Activated T-cell treated with anti-CD3 and anti-CD28 coated beads for 4 hours (primary cell): ENCODE measurements around the gene ATP5F1E.

ENCODE experiments used
- DNase-seq: peaks from one replicate; pipeline ENCODE4 v3.0.0-alpha.2; 2020

Gene ATP5F1E

DNA sequence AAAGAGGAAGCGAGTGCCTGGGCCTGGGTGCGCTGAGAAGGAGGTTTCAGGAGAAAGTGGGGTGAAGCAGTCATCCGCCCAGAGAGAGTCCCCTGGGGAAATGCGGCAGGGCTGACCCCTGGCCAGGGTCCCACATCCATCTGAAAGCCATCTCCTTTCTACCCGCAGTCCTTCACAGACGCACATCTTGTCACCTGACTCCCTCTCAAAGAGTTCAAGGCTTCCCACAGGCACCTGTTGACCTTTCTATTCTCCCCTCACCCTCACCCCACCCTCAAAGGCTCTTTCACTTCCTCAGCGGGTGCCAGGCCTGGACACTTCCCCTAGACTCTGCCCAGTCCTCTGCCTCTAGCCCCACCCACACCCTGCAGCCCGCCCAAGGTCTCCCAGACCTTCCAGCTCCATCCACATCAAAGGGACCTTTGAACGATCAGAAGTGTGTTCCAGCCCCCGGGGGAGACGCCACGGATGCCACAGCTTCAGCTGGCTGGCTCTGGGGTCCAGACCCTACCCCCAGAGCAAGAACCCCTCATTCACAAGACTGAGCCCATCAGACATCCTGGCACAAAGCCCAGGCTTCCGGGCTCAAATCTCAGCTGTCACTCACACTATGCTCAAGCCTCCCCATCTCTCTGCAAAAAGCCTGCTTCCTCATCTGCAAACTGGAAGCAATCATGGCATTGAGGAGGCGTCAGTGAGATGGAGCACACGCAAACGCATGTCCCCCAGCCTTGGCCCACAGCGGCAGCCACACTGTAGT, 27.2 kb downstream of the ATP5F1E start:
- DNase-seq = no peak

DNA sequence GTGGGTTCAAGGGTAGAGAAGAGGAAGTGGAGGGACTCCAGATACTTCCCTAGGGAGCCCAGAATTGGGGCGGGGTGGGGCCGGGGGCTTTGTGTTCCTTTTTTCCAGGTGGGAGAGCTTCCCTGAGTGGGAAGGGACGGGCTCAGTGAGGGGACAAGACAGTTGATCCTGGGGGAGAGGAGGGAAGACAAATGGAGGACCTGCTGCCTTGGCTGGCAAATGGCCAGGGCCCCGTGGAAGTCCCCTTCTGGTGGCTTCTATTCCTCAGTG, 27.7 kb downstream of the ATP5F1E start:
- DNase-seq = peak; percentile 20

DNA sequence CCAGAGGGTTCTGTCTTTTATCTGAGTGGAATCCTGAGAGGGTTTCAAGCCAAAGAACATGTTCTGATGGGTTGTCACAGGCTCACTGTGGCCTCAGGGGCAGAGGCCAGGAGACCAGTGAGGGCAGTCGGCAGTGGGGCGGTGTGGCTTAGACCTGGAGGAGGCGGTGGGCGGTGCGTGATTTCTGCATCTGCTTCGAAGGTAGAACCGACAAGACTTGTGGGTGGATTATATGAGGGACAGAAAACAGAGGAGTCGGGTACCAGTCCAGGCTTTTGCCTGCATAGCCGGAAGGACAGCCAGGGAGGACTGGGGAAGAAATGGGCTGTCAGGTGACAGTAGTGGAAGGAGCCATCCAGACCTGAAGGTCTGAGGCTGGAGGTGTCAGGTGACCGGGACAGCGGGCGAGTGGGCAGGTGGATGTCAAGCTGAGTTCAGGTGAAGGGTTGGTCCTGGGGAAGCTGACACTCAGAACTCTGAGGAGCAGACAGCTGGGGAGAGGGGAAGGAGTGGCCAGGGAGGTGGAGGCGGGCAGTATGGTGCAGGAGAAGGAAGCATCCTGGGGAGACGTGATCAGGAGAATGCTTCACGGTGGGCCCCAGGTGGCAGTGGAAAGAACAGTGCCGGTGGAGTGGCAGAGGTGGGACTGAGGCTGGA, 28.2 kb downstream of the ATP5F1E start:
- DNase-seq = no peak

DNA sequence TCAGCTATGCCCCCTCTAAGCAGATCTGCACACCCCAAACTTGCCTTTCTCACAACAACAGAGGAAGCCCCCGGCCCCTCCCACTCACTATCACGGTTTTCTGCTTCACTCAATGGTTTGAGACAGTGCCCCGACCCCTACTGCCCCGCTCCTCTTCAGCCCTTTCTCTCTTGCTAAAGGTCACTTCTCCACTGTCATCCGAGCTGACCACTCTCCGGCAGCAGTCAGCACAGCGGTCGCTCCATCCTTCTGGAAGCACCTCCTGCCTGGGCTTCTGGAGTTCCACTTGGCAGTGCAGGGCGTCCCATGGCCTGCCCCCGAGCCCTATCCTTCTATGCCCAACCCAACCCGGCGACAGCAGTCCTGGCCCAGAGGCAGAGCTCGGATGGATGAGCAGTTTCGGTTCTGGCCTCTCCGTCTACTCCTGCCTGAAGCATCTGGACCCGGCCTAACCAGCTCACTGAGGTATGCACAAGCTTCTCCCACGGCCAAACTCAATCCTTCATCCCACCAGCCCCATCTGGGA, 29.2 kb downstream of the ATP5F1E start:
- DNase-seq = no peak

DNA sequence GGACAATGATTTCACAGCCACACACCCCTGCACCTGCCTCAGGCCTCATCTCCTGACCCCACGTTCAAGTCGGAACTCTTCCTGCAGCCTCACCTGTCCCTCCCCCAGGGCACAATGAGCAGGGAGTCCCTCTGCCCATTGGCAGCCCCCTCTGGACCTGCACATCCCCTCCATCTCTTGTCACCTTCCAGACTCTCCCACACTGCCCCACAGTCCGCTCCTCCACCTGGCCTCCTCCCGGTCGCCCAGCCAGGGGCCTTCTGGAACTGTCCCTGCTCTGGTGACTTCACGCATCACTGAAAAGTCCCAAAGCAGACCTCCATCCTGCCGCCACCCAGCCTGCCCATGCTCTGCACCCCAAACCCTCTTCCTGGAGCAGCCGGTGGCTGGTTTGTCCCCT, 29.7 kb downstream of the ATP5F1E start:
- DNase-seq = no peak

DNA sequence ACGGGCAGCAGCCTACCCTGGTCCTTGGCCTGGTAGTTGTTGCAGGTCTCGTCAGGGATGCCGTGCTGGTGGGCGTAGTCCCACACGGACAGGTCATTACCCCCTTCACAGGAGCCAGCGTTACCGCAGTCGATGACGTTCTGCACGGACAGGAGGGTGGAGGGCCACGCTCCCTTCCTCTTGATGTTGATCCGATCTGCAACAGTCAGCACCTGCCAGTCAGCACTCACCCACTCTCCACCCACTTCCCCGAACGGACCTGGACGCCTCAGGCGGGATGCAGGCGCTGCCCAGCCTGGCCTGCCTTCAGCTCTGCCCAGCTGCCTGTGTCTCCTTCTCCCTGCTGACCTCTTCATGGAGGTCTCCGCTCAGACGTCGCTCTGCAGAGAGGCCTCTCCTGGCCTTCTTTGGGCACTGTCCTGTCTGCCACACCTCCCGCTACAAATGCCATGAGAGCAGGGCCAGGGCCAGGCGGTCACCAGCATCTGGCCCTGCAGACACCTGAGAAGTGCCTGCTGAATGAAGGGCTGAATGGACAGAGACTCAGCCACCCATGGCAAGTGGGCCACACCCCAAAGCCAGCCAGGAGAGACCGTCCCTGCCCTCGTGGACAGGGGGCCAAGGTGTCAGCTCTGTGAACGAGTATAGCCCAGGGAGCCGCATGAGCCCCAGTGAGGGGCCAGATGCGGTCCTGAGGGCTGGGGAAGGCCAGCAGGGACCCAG, 30.5 kb downstream of the ATP5F1E start:
- DNase-seq = no peak

DNA sequence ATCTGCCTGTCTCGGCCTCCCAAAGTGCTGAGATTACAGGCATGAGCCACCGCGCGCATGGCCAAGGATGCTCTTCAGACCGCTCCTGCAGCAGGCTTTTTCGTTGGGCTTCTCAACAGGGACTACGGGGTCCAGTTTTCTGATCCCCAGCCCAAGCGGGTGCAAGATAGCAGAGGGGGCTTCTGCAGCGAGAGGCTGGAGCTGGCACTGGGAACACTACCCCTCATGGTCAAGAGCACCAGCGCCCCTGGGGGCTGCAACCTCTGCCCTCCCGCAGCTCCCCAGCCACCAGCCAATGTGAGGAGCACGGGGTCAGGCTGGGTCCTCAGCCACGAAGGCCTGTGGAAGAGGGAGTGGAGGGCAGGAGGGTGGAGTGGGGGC, 31.1 kb downstream of the ATP5F1E start:
- no peak for DNase-seq

DNA sequence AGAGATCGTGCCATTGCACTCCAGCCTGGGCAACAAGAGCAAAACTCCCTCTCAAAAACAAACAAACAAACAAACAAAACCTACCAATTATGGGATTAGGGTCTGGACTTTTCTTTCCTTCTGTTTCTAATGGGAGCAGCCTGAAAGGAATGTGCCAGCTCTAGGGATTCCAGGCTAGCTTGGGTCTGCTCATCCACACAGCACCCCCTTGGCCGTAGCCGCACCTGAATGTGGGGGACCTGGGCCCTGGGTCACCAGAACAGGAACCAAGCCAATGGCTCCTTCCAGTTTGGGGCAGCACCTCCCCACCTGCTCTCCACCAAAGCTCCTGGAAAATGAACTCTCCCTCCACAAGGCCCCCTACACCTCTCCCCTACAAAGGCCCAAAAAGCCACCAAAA, 31.8 kb downstream of the ATP5F1E start:
- no peak for DNase-seq

DNA sequence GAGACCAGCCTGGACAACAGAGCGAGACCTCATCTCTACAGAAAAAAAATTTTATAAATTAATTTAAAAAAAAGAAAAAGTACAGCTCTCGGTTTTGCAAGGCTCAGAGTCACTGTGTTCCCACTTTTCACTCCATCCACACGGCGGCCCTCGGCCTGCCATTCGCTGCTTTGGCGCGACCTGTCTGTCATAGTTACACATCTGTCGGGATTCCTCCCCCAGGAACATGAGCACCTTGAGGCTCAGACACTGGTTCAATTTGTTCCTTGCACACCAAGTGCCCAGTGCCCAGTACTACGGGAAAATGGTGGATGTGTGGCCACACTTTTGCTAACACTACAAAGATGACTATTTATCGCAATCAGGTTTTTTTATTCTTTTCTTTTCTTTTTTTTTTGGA, 33.5 kb downstream of the ATP5F1E start:
- no peak for DNase-seq

DNA sequence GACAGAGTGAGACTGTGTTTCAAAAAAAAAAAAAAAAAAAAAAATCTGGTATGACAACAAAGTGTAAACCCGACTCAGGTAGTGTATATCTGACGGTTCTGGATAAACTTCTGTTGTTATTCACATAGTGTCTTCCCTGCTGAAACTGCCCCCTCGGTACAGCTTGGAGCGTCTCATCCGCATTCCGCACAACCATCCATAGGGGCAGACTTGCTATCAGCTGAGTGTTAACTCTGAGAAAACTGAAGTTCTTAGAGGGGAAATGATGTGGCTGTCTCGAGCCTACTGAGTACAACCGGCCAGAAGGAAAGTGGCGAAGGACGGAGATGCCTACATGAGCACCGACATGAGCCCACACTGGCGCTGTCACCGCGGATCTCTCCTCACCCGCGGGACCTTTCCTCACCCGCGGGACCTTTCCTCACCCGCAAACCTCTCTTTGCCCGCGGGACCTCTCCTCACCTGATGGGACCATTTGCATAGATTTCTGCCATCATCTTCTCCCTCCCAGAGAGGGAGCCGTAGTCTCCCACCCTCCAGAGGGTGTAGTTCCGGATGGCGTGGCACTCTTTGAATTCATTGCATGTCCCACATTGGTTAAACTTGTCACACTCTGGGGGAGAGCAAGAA, 34.9 kb downstream of the ATP5F1E start:
- no peak for DNase-seq

DNA sequence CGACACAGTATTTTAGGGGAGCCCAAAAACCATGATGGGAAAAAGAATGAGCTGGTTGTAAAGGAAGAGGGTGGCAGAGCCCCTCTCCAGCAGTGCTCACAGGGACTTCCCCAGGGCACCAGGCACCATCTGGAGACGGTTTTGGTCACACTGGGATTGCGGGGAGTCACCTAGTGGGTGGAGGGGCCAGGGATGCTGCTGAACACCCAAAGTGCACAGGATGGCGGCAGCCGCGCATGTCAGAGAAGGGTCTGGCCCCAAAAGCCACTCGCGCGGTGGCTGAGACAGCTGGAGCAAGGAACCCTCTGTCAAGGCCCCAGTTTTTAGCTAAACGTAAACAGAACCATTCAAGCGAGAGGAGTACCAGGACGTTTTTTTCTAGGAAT, 35.9 kb downstream of the ATP5F1E start:
- DNase-seq = no peak

DNA sequence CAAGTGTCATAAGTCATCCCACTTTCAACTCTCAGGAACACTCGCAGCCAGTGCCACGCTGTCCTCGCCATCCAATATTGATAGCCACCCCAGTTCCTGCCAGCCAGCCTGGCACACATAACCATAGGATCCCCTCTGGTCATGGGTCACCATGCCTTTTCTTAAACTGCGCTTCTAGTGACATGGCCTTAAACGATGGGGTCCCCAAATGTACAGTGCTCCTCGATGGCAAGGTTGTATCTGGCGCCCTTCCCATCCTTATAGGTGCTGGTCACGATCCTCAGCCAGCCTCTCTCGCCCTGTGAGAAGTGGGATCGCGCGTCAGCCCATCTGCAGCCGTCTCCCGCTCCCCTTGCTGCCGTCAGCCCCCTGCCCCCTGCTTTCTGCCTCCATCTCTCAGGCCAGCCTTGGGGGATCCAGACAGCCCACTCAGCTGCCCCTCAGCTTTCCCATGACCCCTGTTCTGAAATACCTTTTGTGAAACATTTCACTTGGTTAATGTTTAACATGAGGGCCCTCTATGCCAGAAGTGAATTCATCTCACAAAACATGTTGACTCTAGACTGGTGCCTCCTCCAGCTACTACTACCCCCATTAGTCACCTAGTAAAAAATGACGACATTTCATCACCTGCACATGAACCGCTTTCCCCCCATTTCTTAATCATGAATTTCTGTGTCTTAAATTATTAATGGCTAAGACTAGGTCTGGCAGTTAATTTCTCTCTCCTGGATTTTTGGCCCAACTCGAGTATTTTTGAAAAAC, 36.5 kb downstream of the ATP5F1E start:
- DNase-seq = no peak

DNA sequence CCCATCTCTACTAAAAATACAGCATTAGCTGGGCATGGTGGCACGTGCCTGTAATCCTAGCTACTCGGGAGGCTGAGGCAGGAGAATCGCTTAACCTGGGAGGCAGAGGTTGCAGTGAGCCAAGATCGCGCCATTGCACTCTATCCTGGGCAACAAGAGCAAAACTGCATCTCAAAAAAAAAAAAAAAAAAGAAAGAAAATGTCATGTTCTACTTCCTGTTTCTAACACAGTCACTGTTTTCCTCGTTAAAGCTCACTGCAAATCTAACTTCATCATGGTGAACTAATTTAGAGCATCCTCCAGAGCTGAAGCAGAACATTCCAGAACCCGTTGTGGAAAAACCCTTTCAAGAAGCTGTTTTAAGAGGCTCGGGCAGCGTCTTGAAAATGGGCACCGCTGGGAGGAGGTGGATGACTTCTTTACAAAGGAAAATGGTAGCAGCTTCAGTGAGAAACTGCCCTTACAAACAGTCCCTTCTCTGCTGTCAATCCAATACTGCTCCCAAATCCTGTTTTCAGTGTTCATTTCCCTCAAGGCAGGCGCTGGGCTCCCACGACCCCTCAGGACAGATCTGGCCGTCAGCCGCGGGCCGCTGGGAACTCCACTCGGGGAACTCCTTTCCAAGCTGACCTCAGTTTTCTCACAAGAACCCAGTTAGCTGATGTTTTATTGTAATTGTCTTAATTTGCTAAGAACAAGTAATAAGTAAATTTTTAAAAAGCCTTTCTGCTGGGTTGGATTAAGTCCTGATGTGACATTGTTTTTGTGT, 37.6 kb downstream of the ATP5F1E start:
- no peak for DNase-seq

DNA sequence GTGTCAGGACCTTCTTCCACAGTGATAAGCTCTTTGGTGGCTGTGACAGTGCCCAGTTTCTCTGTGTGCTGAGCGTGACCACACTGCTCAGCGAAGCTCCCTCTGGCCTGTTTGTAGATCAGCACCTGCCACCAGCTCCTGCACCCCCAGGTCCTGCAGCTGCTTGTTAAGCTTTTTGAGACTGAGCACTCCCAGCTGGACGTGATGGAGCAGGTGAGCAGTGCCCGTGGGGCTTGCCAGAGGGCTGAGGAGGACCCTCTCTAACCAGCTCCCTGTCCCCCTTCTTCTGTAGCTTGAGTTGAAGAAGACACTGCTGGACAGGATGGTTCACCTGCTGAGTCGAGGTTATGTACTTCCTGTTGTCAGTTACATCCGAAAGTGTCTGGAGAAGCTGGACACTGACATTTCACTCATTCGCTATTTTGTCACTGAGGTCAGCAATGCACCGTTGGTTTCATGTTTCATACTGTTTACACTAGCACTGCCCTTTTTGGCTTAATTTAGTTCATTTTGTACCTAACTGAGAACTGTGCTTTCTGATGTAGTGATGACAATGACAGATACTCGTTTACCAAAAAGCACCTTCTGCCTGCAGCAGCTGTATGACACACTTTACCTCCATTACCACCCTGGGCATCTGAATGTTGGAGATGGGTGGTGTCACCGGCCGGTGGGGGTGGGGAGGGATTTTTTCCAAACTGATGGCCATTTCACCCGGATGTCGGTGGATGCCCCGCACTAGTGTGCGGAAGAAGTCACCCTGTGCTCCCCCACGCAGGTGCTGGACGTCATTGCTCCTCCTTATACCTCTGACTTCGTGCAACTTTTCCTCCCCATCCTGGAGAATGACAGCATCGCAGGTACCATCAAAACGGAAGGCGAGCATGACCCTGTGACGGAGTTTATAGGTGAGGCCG, 38.5 kb downstream of the ATP5F1E start:
- DNase-seq = no peak

DNA sequence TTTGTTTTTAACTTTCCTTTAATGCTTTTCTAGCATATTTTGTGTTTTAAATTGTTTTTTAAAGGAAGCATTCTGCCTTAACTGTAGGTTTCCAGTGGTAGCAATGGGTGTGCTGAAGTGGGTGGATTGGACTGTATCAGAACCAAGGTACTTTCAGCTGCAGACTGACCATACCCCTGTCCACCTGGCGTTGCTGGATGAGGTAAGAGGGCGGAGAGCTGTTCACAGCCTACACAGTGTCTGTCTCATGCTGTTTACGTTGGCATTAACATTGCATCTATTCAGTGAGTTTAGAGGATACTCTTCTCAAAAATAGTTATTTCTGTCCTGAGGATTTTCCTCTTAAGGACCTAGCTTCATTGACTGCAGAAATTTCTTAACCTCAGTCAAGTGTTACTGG, 39.2 kb downstream of the ATP5F1E start:
- DNase-seq = no peak

DNA sequence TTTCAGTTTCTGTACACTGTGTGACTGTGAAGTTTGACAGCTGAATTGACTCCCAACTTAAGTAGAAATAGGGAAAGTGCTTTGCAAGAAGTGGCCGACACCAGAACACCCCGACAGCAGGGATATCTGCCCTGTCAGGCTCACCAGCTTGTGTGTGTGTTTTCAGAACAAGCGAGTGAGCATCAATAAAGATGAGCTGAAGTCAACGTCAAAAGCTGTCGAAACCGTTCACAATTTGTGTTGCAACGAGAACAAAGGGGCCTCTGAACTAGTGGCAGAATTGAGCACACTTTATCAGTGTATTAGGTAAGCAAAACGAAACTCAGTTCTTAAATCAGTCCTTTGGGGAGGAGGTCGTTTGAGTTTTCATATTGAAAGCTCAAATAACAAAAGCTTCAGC, 40.4 kb downstream of the ATP5F1E start:
- no peak for DNase-seq

DNA sequence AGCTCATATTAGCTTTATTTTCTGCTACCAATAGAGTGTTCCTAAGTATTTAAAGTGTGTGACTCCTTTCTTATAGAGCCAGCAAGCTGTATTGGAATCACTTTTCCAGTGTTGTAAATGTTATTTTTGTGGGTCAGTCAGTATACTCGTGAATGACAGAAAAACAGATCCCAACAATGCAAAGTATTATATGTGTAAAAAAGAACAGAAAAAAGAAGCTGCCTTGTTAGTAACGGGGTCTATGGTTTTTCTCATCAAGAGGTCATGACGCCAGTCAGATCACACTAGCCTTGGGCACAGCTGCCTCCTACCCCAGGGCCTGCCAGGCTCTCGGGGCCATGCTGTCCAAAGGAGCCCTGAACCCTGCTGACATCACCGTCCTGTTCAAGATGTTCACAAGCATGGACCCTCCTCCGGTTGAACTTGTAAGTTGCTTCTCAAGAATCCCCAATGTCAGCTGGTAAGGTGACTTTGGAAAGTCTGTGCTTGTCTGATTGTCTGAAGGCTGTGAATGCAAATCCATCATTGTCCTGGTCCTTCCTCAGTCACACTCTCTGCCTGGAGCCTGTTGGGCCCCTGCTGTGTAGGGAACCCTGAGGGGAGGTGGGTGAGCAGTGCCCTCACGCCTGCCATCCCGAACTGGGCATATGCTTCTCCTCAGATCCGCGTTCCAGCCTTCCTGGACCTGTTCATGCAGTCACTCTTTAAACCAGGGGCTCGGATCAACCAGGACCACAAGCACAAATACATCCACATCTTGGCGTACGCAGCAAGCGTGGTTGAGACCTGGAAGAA, 41.3 kb downstream of the ATP5F1E start:
- DNase-seq = no peak

DNA sequence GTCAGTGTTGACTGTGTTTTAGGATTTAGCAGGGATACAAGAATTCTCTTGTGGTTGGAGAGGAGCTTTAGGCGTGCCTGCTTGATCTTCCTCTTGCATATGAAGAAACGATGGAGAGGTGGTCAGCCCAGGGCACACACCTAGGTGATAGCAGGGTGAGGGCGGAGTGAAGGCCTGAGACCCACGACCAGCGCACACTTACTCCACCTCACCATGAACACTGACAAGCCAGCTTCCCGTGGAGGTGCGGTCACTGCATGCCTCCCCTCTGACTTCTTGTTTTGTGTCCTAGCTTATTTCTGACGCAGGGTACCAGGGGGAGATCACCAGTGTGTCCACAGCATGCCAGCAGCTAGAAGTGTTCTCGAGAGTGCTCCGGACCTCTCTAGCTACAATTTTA, 42.9 kb downstream of the ATP5F1E start:
- DNase-seq = no peak

DNA sequence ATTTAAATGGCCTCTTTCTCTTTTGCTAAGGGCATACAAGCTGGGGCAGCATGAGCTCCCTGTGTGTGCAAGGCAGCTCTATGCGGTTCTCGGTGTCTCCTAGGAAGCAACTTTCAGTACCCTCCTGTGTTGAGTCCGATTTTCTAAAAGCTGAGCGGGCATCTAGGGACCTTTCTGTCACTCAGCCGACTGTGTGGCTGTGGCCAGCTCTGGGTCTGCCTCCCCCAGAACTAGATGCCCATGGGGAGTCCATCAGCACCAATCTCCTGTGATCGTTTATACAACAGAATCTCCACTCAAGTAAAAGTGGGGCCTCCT, 43.6 kb downstream of the ATP5F1E start:
- DNase-seq = no peak

DNA sequence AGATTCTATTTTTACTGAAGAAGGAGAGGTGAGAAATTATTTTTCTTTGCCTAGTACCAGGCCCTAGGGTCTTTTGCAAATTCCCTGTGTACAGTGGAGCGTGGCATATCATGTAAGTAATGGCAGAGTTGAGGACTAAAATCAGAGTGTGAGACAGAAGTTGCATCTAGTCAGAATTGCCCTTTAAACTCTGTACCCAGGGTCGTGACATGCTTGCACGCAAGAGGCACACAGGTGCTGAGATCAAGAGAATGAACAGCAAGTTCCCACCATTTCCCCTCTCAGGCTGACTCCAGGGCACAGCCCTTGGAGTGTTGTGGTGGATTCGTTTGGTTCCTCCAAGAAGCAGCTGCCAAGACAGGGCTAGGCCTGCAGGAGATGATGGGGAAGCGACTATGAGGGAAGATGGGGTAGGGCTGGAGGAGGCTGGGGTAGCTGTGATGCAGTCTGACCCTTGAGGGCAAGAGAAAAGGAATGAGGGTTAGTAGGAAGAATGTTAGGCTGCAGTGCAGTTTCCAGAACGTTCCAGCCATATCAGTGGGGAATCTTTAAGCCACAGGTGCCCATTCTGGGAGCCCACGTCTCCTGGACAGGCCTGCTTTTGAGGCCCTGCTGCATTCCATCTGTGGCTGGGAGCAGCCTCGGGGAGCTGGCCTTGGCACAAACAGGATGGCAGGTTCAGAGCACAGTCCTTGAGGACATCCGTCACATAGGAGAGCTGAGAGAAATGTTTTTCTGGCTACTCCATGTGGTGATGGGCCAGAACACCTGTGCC, 44.2 kb downstream of the ATP5F1E start:
- DNase-seq = no peak
